K562 (cell line): ENCODE measurements around the gene PYROXD2. TPM values are rescaled to one million over a fixed set of nuclear protein-coding genes. Genes with fewer than 3 reads are reported as not detected.

Experiments
- ATAC-seq: fragments of 200-7000 bp; cut with Tn5 transposase; 3 replicates; pipeline ENCODE4 v1.9.1; 2020; ENCODE audit warnings: moderate library complexity
- BruUV-seq: library from RNA; stranded (reverse); fragments of 400-500 nt; replicated peaks from 2 replicates; lab custom pipeline; 2021; lab: Mats Ljungman, UMichigan
- CTCF ChIA-PET: fragments of 300-600 bp; formaldehyde crosslinking; extraction: SDS; loops from one replicate; lab custom pipeline; 2021; ENCODE audit warnings: low intra/inter-chr PET ratio; lab: Yijun Ruan, JAX
- POLR2A ChIA-PET: fragments of 300-600, 350-650 bp; sonication (Branson Sonifier 250); formaldehyde crosslinking; extraction: SDS; loops from one replicate; lab custom pipeline; 2021; ENCODE audit warnings: antibody characterized with exemption, inconsistent platforms; lab: Yijun Ruan, JAX
- DNase-seq, 4 experiments: peaks; one replicate each; pipeline versions ENCODE4 v3.0.0 to v3.0.0-alpha.2; 2011 to 2018; ENCODE audit warnings: low spot score in 3 of 4, mixed read lengths in 3 of 4; ENCODE audit errors: extremely low read depth in 1 of 4
- FAIRE-seq: peaks from 2 replicates; lab custom pipeline; 2011; peaks lifted over from hg19 to GRCh38; lab: Jason Lieb, UNC
- H2AFZ ChIP-seq: 2 replicates; pipeline ENCODE4 v1.6.0; 2011; ENCODE audit warnings: low read depth, low read length, control low read depth, inconsistent platforms
- H3K27ac ChIP-seq: fragments of 200-600 bp; 3 replicates; pipeline ENCODE4 v1.8.0; 2011; ENCODE audit warnings: low read depth, mild to moderate bottlenecking, control low read depth, inconsistent platforms, low read length, moderate library complexity, mixed read lengths; ENCODE audit errors: extremely low read depth
- H3K27me3 ChIP-seq, 2 experiments: fragments of 300-600 bp in 1 of 2; 2 replicates in 1 of 2; 3 replicates in 1 of 2; pipeline versions ENCODE4 v1.6.0 to v1.8.0; 2011; ENCODE audit warnings: inconsistent platforms in 2 of 2, low read length in 2 of 2, mild to moderate bottlenecking in 1 of 2, mixed read lengths in 1 of 2, moderate library complexity in 1 of 2; ENCODE audit not compliant: control insufficient read depth in 2 of 2, insufficient read depth in 2 of 2
- H3K36me3 ChIP-seq: fragments of 300-600 bp; 3 replicates; pipeline ENCODE4 v1.8.0; 2011; ENCODE audit warnings: mild to moderate bottlenecking, low read length, inconsistent platforms; ENCODE audit not compliant: control insufficient read depth, insufficient read depth
- H3K4me1 ChIP-seq, 2 experiments: fragments of 200-600 bp in 1 of 2; replicated peaks in 1 of 2; 2 replicates in 1 of 2; 3 replicates in 1 of 2; pipeline versions ENCODE4 v1.5.1 to v1.8.0; 2011; ENCODE audit warnings: inconsistent platforms in 2 of 2, low read length in 2 of 2, mild to moderate bottlenecking in 1 of 2, mixed read lengths in 1 of 2, moderate library complexity in 1 of 2; ENCODE audit not compliant: control insufficient read depth in 2 of 2, insufficient read depth in 2 of 2
- H3K4me2 ChIP-seq: 2 replicates; pipeline ENCODE4 v1.6.1; 2011; ENCODE audit warnings: low read length, control low read depth, inconsistent platforms, mixed read lengths; ENCODE audit not compliant: insufficient read depth
- H3K4me3 ChIP-seq: fragments of 200-600 bp; sonication (generic), shearing (Covaris generic); 2 replicates; pipeline ENCODE4 v1.5.1; 2016; ENCODE audit warnings: control low read depth, inconsistent platforms
- H3K79me2 ChIP-seq: fragments of 200-600 bp; 3 replicates; pipeline ENCODE4 v1.8.0; 2011; ENCODE audit warnings: low read length, inconsistent platforms; ENCODE audit not compliant: control insufficient read depth, insufficient read depth
- H3K9ac ChIP-seq, 2 experiments: 2 replicates each; pipeline versions ENCODE4 v1.6.0 to v1.6.1; 2011; ENCODE audit warnings: low read depth in 2 of 2, low read length in 2 of 2, control low read depth in 1 of 2, inconsistent platforms in 1 of 2, mild to moderate bottlenecking in 1 of 2, mixed read lengths in 1 of 2; ENCODE audit not compliant: insufficient read depth in 1 of 2
- H3K9me1 ChIP-seq: one replicate; pipeline ENCODE4 v1.6.0; 2011; ENCODE audit warnings: inconsistent platforms, mild to moderate bottlenecking, low read length, moderate library complexity; ENCODE audit not compliant: control insufficient read depth, insufficient read depth
- H3K9me3 ChIP-seq: replicated peaks from 2 replicates; pipeline ENCODE4 v1.5.1; 2011; ENCODE audit warnings: low read depth, low read length, inconsistent platforms; ENCODE audit not compliant: control insufficient read depth, insufficient read depth
- H4K20me1 ChIP-seq: replicated peaks from 2 replicates; pipeline ENCODE4 v1.6.1; 2011; ENCODE audit warnings: low read length, inconsistent platforms, mixed read lengths; ENCODE audit not compliant: control insufficient read depth, insufficient read depth
- ADNP ChIP-seq: fragments of 200-800 bp; sonication (Bioruptor generic); IDR thresholded peaks from 2 replicates; pipeline ENCODE4 v1.6.1; 2016; ENCODE audit warnings: missing genetic modification characterization, missing compliant biosample characterization
- CREB1 ChIP-seq, 2 experiments: sonication (generic) in 1 of 2; formaldehyde crosslinking in 1 of 2; IDR thresholded peaks; 2 replicates each; pipeline versions ENCODE4 v1.6.1 to v1.8.0; 2012 to 2022; ENCODE audit warnings: inconsistent platforms in 1 of 2, mild to moderate bottlenecking in 1 of 2, missing genetic modification reagents in 1 of 2, moderate library complexity in 1 of 2
- DACH1 ChIP-seq: fragments of 450-650 bp; IDR thresholded peaks from 2 replicates; pipeline ENCODE4 v1.6.1; 2018; ENCODE audit not compliant: partially characterized antibody
- ELF2 ChIP-seq: fragments of 250-450 bp; sonication (Bioruptor Pico); IDR thresholded peaks from 2 replicates; pipeline ENCODE4 v1.5.0; 2021; ENCODE audit warnings: mild to moderate bottlenecking
- EP400 ChIP-seq: fragments of 450-650 bp; IDR thresholded peaks from 2 replicates; pipeline ENCODE4 v1.6.1; 2017; ENCODE audit warnings: antibody characterized with exemption, mild to moderate bottlenecking, moderate library complexity
- HDAC3 ChIP-seq: fragments of 450-650 bp; IDR thresholded peaks from 2 replicates; pipeline ENCODE4 v1.6.1; 2018; ENCODE audit warnings: borderline replicate concordance, mild to moderate bottlenecking, moderate library complexity; ENCODE audit not compliant: partially characterized antibody
- HES1 ChIP-seq: fragments of 450-650 bp; IDR thresholded peaks from 2 replicates; pipeline ENCODE4 v1.6.1; 2016; ENCODE audit warnings: low read depth, mild to moderate bottlenecking, moderate library complexity
- NR2F6 ChIP-seq: fragments of 450-650 bp; formaldehyde crosslinking; IDR thresholded peaks from 2 replicates; pipeline ENCODE4 v1.4.0; 2020; ENCODE audit warnings: mild to moderate bottlenecking
- TBP ChIP-seq: optimal IDR thresholded peaks from 2 replicates; pipeline ENCODE3; 2011; ENCODE audit warnings: low read depth, low read length, improper control_type of control experiment
- XRCC4 ChIP-seq: IDR thresholded peaks from one replicate; pipeline ENCODE4 v1.6.1; 2011; ENCODE audit not compliant: insufficient read depth, insufficient read length; ENCODE audit errors: extremely low read depth
- ZC3H11A ChIP-seq: IDR thresholded peaks from 2 replicates; pipeline ENCODE4 v1.6.1; 2012; ENCODE audit warnings: low read depth, low read length, improper control_type of control experiment
- ZHX1 ChIP-seq: fragments of 150-350 bp; conservative IDR thresholded peaks from 2 replicates; pipeline ENCODE4 v1.6.1; 2014; ENCODE audit warnings: low read length
- ZNF277 ChIP-seq: fragments of 250-450 bp; sonication (Bioruptor Pico); IDR thresholded peaks from 2 replicates; pipeline ENCODE4 v1.8.0; 2022; ENCODE audit warnings: inconsistent platforms, mild to moderate bottlenecking, moderate library complexity, borderline replicate concordance
- ZNF830 ChIP-seq: fragments of 250-450 bp; sonication (Bioruptor Pico); IDR thresholded peaks from 2 replicates; pipeline ENCODE4 v1.5.0; 2021; ENCODE audit warnings: mild to moderate bottlenecking
- WGBS: fragments of 100-300 bp; shearing (Covaris generic); methylation state at CpG from one replicate; pipeline ENCODE4 v1.1.6; 2016; ENCODE audit warnings: low coverage, mixed read lengths; ENCODE audit not compliant: insufficient coverage; ENCODE audit errors: missing lambda C conversion rate; 5-methylcytosine and 5-hydroxymethylcytosine counted together
- in situ Hi-C: fragments of 300-500 bp; cut with MboI; formaldehyde crosslinking; loops from 4 replicates; pipeline ENCODE4 v1.15.0; 2018; ENCODE audit warnings: inconsistent platforms, mixed read lengths
- intact Hi-C: fragments of 100-400 bp; cut with micrococcal nuclease; formaldehyde crosslinking; loops from 2 replicates; pipeline ENCODE4 v1.14.2; 2022
- polyA plus RNA-seq, 8 experiments: library from polyadenylated mRNA; depleted of rRNA in 4 of 8; stranded (reverse) in 5 of 8; unstranded in 3 of 8; fragments of >200 nt; fragmentation: Nextera tagmentation in 2 of 8; fragmentation: Illumina TruSeq in 1 of 8; extraction: Ambion mirVana in 2 of 8; extraction: Trizol in 1 of 8; gene quantifications; 2 replicates each; pipeline versions ENCODE4 v1.2.1 to v1.2.3, GENCODE V29; 2011 to 2014; ENCODE audit warnings: inconsistent platforms in 1 of 8, missing spikeins in 1 of 8
- total RNA-seq, 7 experiments: library from RNA; depleted of rRNA in 6 of 7; stranded (reverse); fragments of >200 nt in 6 of 7; fragmentation: Illumina TruSeq in 2 of 7; extraction: Trizol in 2 of 7; gene quantifications; 2 replicates each; pipeline versions ENCODE4 v1.2.1 to v1.2.3, GENCODE V29; 2011 to 2021; ENCODE audit warnings: low replicate concordance in 1 of 7

PYROXD2 gene
- total and polyA plus RNA-seq, 9 of the 15 experiments (the other 6 are each of a cell fraction or from before 2014, with no cell fraction given): 0.14 to 1.4 (median 0.58) TPM

- in situ Hi-C loops: no loop called here
- FAIRE-seq: no peak
- H3K27ac ChIP-seq: no peak overlapping the region
Observed at GRCh38 chr10:98390406-98390805, 24.6 kb downstream of the PYROXD2 start.

More at GRCh38 chr10:98390406-98390805, 24.6 kb downstream of the PYROXD2 start:
- POLR2A ChIA-PET: interaction anchor here (0.7 to 0.9 kb wide), 2 partner anchors 16 to 1361 kb away, joined by 3 read pairs; no protein-coding TSS in a partner anchor
- CTCF ChIA-PET: no interaction called here
- Histone ChIP-seq H3K27me3 (peaks cover 6 to 73% of the 10 kb centered on the region in 2 experiments; a peak in 4 of 5 replicates), H3K9me3 (no peaks in the 10 kb centered on the region), H3K4me3 (no peak overlapping the region), H3K9ac (no peak overlapping the region), H3K4me2 (no peak overlapping the region), H4K20me1 (peaks cover 7% of the 10 kb centered on the region; the same call in 1 of the 2 replicates), H3K4me1 (peaks cover 0 to 6% of the 10 kb centered on the region in 2 experiments; a peak in 2 of 5 replicates), H3K36me3 (no peaks in the 10 kb centered on the region), H3K79me2 (no peaks in the 10 kb centered on the region), H2AFZ (no peak overlapping the region), H3K9me1 (no peaks in the 10 kb centered on the region)
- no peak for TF ChIP-seq ZNF277 (CRISPR knock-in tag)
- TF ChIP-seq CREB1 (IDR thresholded peaks at IDR 0.05): no peak
- no peak for TF ChIP-seq CREB1 (CRISPR knock-in tag; IDR thresholded peaks at IDR 0.05)
- TF ChIP-seq HDAC3: no peak
- TF ChIP-seq NR2F6 (CRISPR knock-in tag): no peak
- no peak for TF ChIP-seq DACH1
- no peak for TF ChIP-seq ZC3H11A
- no peak for TF ChIP-seq XRCC4
- TF ChIP-seq ZHX1: no peak
- TF ChIP-seq EP400: no peak
- TF ChIP-seq ADNP (tag): no peak
- no peak for TF ChIP-seq TBP
- no peak for TF ChIP-seq ELF2
- TF ChIP-seq ZNF830 (CRISPR knock-in tag): no peak
- TF ChIP-seq HES1: no peak
- BruUV-seq: no TSS peak
- intact Hi-C loops: no loop called here
- WGBS: 60% methylated on average over 1 of the region's 4 CpGs
- ATAC-seq (no peak), DNase-seq (no peak)
